K562 (cell line): ENCODE measurements around the gene NLGN2. TPM values are rescaled to one million over a fixed set of nuclear protein-coding genes. Genes with fewer than 3 reads are reported as not detected.

Source experiments
- EP400 ChIP-seq: fragments of 450-650 bp; IDR thresholded peaks from 2 replicates; pipeline ENCODE4 v1.6.1; 2017; ENCODE audit warnings: antibody characterized with exemption, mild to moderate bottlenecking, moderate library complexity
- HDAC3 ChIP-seq: fragments of 450-650 bp; IDR thresholded peaks from 2 replicates; pipeline ENCODE4 v1.6.1; 2018; ENCODE audit warnings: borderline replicate concordance, mild to moderate bottlenecking, moderate library complexity; ENCODE audit not compliant: partially characterized antibody
- KLF6 ChIP-seq: fragments of 250-450 bp; sonication (Bioruptor Pico); IDR thresholded peaks from 2 replicates; pipeline ENCODE4 v1.4.0; 2020; ENCODE audit warnings: mild to moderate bottlenecking, moderate library complexity, borderline replicate concordance
- MYNN ChIP-seq, 2 experiments: sonication (generic); formaldehyde crosslinking in 1 of 2; IDR thresholded peaks; 2 replicates each; pipeline versions ENCODE4 v1.5.0 to v1.6.1; 2016 to 2020; ENCODE audit warnings: antibody characterized with exemption in 1 of 2, missing genetic modification reagents in 1 of 2
- NFYB ChIP-seq: IDR thresholded peaks from 2 replicates; pipeline ENCODE4 v1.6.1; 2011; ENCODE audit warnings: mild to moderate bottlenecking, moderate library complexity; ENCODE audit not compliant: insufficient read length; ENCODE audit errors: extremely low read depth
- PTBP1 ChIP-seq: fragments of 200-400 bp; formaldehyde crosslinking; IDR thresholded peaks from 2 replicates; pipeline ENCODE4 v1.6.1; 2017; ENCODE audit warnings: low read depth, low read length
- ZC3H11A ChIP-seq: IDR thresholded peaks from 2 replicates; pipeline ENCODE4 v1.6.1; 2012; ENCODE audit warnings: low read depth, low read length, improper control_type of control experiment
- polyA plus RNA-seq, 8 experiments: library from polyadenylated mRNA; depleted of rRNA in 4 of 8; stranded (reverse) in 5 of 8; unstranded in 3 of 8; fragments of >200 nt; fragmentation: Nextera tagmentation in 2 of 8; fragmentation: Illumina TruSeq in 1 of 8; extraction: Ambion mirVana in 2 of 8; extraction: Trizol in 1 of 8; gene quantifications; 2 replicates each; pipeline versions ENCODE4 v1.2.1 to v1.2.3, GENCODE V29; 2011 to 2014; ENCODE audit warnings: inconsistent platforms in 1 of 8, missing spikeins in 1 of 8
- total RNA-seq, 7 experiments: library from RNA; depleted of rRNA in 6 of 7; stranded (reverse); fragments of >200 nt in 6 of 7; fragmentation: Illumina TruSeq in 2 of 7; extraction: Trizol in 2 of 7; gene quantifications; 2 replicates each; pipeline versions ENCODE4 v1.2.1 to v1.2.3, GENCODE V29; 2011 to 2021; ENCODE audit warnings: low replicate concordance in 1 of 7
- TF ChIP-seq, protein P1 (sequence below): sonication (generic); formaldehyde crosslinking; IDR thresholded peaks from 2 replicates; pipeline ENCODE4 v1.8.0; 2023; ENCODE audit warnings: mild to moderate bottlenecking, missing genetic modification reagents
- TF ChIP-seq, protein P2 (sequence below), 3 experiments: fragments of 200-800 bp in 1 of 3; sonication (Bioruptor generic) in 1 of 3; sonication (generic) in 1 of 3; formaldehyde crosslinking in 1 of 3; IDR thresholded peaks; 2 replicates each; pipeline versions ENCODE4 v1.6.1 to v1.8.0; 2016 to 2022; ENCODE audit warnings: mild to moderate bottlenecking in 2 of 3, missing compliant biosample characterization in 2 of 3, missing genetic modification characterization in 2 of 3, missing genetic modification reagents in 1 of 3
- TF ChIP-seq, protein P3 (sequence below): fragments of 250-450 bp; sonication (Bioruptor Pico); IDR thresholded peaks from 2 replicates; pipeline ENCODE4 v1.8.0; 2021; ENCODE audit warnings: mild to moderate bottlenecking, moderate library complexity
- TF ChIP-seq, protein P4 (sequence below): fragments of 200-800 bp; sonication (Bioruptor generic); IDR thresholded peaks from 2 replicates; pipeline ENCODE4 v1.6.1; 2017; ENCODE audit warnings: missing genetic modification characterization, missing compliant biosample characterization

NLGN2 gene
- total and polyA plus RNA-seq, 9 of the 15 experiments (the other 6 are each of a cell fraction or from before 2014, with no cell fraction given): 0.11 to 7.8 (median 0.77) TPM

DNA sequence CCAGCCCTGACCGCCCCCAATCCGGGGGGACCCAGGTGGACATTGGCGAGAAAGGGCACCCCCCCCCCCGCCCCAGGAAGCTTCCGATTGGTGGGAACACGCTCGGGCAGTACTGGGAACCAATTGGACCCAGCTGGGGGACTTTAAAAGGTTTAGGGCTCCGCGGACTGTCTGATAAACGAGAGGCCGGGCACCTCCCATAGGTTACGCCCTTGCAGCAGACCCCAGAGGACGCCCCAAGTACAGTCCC is 4.0 kb upstream of the NLGN2 start (continued):
- TF ChIP-seq, protein P1, sequence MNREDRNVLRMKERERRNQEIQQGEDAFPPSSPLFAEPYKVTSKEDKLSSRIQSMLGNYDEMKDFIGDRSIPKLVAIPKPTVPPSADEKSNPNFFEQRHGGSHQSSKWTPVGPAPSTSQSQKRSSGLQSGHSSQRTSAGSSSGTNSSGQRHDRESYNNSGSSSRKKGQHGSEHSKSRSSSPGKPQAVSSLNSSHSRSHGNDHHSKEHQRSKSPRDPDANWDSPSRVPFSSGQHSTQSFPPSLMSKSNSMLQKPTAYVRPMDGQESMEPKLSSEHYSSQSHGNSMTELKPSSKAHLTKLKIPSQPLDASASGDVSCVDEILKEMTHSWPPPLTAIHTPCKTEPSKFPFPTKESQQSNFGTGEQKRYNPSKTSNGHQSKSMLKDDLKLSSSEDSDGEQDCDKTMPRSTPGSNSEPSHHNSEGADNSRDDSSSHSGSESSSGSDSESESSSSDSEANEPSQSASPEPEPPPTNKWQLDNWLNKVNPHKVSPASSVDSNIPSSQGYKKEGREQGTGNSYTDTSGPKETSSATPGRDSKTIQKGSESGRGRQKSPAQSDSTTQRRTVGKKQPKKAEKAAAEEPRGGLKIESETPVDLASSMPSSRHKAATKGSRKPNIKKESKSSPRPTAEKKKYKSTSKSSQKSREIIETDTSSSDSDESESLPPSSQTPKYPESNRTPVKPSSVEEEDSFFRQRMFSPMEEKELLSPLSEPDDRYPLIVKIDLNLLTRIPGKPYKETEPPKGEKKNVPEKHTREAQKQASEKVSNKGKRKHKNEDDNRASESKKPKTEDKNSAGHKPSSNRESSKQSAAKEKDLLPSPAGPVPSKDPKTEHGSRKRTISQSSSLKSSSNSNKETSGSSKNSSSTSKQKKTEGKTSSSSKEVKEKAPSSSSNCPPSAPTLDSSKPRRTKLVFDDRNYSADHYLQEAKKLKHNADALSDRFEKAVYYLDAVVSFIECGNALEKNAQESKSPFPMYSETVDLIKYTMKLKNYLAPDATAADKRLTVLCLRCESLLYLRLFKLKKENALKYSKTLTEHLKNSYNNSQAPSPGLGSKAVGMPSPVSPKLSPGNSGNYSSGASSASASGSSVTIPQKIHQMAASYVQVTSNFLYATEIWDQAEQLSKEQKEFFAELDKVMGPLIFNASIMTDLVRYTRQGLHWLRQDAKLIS (CRISPR knock-in tag): no peak
- no peak for TF ChIP-seq ZC3H11A
- no peak for TF ChIP-seq PTBP1
- TF ChIP-seq EP400: no peak
- TF ChIP-seq, protein P2, sequence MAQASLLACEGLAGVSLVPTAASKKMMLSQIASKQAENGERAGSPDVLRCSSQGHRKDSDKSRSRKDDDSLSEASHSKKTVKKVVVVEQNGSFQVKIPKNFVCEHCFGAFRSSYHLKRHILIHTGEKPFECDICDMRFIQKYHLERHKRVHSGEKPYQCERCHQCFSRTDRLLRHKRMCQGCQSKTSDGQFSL (CRISPR knock-in tag; IDR thresholded peaks at IDR 0.05): no peak
- TF ChIP-seq, protein P2 (tag; IDR thresholded peaks at IDR 0.05): peak in 1 of 2 experiments; percentile 61; a peak in 1 of 4 replicates
- TF ChIP-seq KLF6 (CRISPR knock-in tag): no peak
- no peak for TF ChIP-seq HDAC3
- TF ChIP-seq, protein P3, sequence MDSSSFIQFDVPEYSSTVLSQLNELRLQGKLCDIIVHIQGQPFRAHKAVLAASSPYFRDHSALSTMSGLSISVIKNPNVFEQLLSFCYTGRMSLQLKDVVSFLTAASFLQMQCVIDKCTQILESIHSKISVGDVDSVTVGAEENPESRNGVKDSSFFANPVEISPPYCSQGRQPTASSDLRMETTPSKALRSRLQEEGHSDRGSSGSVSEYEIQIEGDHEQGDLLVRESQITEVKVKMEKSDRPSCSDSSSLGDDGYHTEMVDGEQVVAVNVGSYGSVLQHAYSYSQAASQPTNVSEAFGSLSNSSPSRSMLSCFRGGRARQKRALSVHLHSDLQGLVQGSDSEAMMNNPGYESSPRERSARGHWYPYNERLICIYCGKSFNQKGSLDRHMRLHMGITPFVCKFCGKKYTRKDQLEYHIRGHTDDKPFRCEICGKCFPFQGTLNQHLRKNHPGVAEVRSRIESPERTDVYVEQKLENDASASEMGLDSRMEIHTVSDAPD (CRISPR knock-in tag): no peak
- TF ChIP-seq NFYB: peak; percentile 48
- TF ChIP-seq MYNN (IDR thresholded peaks at IDR 0.05): no peak
- no peak for TF ChIP-seq MYNN (CRISPR knock-in tag; IDR thresholded peaks at IDR 0.05)
- TF ChIP-seq, protein P4, sequence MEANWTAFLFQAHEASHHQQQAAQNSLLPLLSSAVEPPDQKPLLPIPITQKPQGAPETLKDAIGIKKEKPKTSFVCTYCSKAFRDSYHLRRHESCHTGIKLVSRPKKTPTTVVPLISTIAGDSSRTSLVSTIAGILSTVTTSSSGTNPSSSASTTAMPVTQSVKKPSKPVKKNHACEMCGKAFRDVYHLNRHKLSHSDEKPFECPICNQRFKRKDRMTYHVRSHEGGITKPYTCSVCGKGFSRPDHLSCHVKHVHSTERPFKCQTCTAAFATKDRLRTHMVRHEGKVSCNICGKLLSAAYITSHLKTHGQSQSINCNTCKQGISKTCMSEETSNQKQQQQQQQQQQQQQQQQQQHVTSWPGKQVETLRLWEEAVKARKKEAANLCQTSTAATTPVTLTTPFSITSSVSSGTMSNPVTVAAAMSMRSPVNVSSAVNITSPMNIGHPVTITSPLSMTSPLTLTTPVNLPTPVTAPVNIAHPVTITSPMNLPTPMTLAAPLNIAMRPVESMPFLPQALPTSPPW: peak; percentile 64
